Endometrial microvascular endothelial cells (primary cell): ENCODE data around the gene RBM24. TPM values are rescaled to one million over a fixed set of nuclear protein-coding genes. Genes with fewer than 3 reads are reported as not detected.

Source experiments
- in situ Hi-C: cut with HindIII; loops from 2 replicates; pipeline ENCODE4 v1.10.0; 2017; ENCODE audit warnings: low sequenced_read_pairs, low pct_unique_long_range_greater_than_20kb; ENCODE audit errors: inconsistent ontology term
- total RNA-seq: library from RNA; depleted of rRNA; stranded (reverse); fragments of >200 nt; gene quantifications from one replicate; pipeline ENCODE4 v1.2.3, GENCODE V29; 2015; ENCODE audit errors: inconsistent ontology term

Gene RBM24
- total RNA-seq: 0.28 TPM

GRCh38 chr6:17281100-17281496 lies at the start of gene RBM24:
TSS of gene RBM24 (plus strand) at chr6:17281361. CDS start at chr6:17281582, 221 bp downstream.
- in situ Hi-C loops: no loop called here

DNA sequence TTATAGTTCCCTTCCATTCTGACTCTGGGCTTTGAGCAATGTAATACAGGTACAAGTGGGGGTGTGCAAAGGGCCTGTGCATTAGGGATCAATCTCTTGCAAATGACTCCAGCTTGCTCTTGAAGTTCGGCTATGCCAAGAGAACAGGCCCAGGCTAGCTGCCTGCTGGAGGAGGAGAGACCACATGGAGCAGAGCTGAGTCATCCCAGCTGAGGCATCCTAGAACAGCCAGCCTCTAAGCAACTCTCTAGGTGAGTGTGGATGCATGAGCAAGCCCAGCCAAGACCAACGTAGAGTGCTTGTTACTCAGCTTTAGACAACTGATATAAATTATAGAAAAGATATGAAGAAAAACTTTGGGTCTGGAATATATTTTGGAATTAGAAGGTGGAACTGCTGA lies 47.6 kb upstream of the RBM24 start:
- in situ Hi-C loops: no loop called here

GRCh38 chr6:17237246-17237645 lies 43.9 kb upstream of the RBM24 start:
- in situ Hi-C loops: no loop called here

GRCh38 chr6:17239260-17239659 lies 41.9 kb upstream of the RBM24 start:
- in situ Hi-C loops: no loop called here

GRCh38 chr6:17240803-17241500 lies 40.2 kb upstream of the RBM24 start:
- in situ Hi-C loops: no loop called here

GRCh38 chr6:17242087-17242486 lies 39.1 kb upstream of the RBM24 start:
- in situ Hi-C loops: no loop called here

DNA sequence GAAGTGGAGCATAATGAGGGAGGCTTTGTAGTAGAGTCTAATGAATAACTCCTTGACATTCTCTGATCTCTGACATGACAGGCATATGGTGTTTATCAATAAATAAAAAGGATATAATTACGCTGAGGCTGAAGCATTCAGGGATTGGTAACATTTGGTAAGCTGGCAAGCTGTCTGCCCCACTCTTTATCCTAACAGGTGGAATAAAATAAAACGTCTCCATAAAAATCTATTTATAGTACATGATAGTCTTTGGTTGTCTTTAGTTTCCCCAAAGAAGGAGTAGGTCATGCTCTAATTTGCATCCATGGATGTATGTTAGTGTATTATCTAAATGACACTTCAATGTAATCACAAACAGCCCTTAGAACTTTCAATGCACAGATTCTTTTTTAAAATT lies 30.9 kb upstream of the RBM24 start:
- in situ Hi-C loops: no loop called here

GRCh38 chr6:17251953-17252352 lies 29.2 kb upstream of the RBM24 start:
- in situ Hi-C loops: no loop called here

GRCh38 chr6:17258749-17259148 lies 22.4 kb upstream of the RBM24 start:
- in situ Hi-C loops: no loop called here

GRCh38 chr6:17265570-17265969 lies 15.6 kb upstream of the RBM24 start:
- in situ Hi-C loops: no loop called here

DNA sequence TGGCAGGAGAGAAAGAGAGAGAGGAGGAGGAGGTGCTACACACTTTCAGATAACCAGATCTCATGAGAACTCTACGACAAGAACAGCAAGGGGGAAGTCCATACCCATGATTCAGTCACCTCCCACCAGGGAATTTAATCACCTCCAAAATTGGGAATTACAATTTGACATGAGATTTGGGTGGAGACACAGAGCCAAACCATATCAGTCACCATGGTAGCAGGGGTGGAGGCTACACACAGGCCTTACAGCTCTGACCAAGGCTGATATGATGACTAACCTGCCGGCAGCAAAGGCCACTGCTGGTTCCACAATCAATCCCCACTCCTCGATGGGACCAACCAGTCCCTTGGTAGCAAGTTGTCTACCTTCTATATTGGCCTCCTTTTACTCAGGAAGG lies 13.6 kb upstream of the RBM24 start:
- in situ Hi-C loops: no loop called here

GRCh38 chr6:17268114-17268513 lies 13.0 kb upstream of the RBM24 start:
- in situ Hi-C loops: no loop called here

DNA sequence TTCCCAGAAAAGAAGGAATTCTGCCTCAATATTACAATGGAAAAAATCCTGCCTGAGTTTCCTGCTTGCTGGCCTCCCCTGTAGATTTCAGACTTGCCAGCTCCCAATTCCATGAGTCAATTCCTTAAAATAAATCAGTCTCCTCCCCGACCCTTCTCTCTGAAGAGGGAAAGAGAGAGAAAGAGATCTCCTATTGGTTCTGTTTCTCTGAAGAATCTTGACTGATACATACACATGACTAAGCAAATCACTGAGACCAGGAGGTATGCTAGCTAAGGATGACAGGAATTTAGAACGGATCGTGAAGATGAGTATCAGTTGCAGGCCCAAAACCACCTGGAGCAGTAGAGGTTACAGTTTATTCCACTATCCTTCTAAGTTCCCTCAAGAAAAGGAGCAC lies 11.3 kb upstream of the RBM24 start:
- in situ Hi-C loops: no loop called here

DNA sequence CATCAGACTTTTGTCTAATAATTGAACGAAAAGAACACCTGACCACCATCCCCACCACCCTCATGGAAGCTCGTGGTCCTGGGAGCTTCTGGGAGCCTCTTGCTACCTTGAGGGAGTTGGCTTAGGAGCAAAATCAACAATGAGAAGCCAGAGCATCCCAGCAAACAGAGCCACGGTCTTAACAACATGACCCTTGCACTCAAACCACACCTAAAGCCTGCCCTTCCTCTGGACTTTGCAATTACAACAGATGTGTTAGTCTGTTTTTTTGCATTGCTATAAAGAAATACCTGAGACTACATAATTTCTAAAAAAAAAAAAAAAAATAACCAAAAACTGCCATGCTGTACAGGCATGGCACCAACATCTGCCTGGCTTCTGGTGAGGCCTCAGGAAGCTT lies 9.5 kb upstream of the RBM24 start:
- in situ Hi-C loops: no loop called here

DNA sequence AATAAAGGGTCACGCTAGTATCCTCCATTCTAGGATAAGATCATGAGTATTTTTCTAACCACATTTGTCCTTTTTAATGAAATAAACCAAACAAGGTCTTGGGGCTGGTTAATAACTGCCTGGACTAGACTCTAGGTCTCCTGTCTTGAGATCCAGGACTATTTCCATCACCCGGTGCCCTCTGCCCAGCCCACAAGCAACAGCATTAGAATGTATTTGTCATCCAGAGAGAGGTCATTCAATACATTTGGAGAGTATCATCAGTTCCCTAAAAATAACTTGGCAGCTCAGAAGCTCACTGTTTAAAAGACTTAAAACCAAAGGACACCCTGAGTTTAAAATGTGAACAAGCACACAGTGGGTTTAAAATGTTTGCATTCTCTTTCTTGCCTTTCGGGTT lies 4.4 kb upstream of the RBM24 start:
- in situ Hi-C loops: no loop called here

DNA sequence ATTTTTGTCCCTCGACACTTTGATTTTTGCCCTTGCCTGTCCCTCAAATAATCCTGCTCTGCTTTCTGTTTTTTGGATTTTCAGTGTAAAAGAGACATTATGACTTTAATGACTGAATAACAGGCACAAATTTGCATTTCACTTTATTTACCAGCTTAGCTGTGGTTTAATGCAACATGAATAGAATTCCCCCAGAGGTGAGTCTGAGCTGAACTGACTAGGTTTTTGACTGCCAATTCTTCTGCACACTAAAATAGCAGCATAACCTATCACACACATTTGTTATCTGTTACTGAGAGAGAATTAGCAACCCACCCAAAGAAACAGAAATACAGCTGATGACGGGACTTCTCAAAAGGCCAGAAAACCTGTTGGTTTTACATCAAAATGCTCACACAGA lies 3.9 kb upstream of the RBM24 start:
- in situ Hi-C loops: no loop called here

- in situ Hi-C loops: no loop called here
These were observed 2.7 kb upstream of the RBM24 start for GRCh38 chr6:17278289-17279063.

DNA sequence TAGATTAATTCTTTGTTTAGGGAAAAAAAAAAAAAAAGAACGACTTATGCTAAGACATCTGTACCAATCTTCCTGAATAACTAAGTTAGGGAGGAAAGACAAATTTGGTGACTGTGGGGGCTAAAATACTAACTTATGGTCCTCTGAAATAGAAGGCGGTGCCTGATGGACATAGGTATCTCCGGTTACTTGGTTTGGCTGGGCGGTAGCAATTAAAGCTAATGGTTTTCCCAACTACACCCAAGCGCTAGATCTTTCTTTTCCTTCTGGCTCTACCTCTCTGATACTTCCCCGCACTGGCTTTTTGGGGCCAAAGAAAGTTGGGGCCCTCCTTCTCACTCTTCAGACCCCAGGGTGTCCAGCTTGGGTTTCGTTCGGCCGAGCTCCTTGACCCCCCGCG lies 1.0 kb upstream of the RBM24 start:
- in situ Hi-C loops: no loop called here

DNA sequence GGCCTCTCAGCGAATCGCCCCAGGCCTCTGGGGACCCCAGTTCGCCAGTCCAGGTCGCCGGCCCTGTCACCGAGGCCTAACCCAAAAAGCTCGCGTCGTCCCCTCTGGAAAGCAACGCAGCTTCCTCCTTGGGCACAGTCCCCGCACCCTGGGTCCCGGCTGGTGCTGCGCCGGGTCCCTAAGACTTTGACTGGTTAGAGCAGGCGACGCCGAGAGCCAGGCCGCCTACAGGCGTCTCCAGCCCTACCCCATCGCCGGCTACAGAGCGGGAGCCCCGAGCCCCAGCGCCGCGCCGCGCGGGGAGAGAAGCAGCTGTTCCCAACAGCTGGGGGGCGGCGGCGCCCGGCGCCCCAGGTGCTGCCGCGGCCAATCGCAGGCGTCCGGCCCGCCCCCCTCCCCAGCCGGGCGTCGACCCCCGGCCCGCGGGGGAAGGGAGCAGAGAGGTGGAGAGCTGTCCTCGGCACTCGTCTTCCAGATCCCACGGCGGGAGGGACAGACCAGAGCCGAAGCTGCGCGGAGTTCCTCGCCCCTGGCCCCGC lies 540 bp upstream of the RBM24 start:
- in situ Hi-C loops: no loop called here
